GM19023 (cell line): Measurements from ENCODE around the gene ADCYAP1.
A peak's percentile ranks its signal among the peaks of the same experiment; 100 is the strongest.
"Not testable (repeated sequence)": the region's sequence is repeated elsewhere in the genome, so short reads cannot be mapped to it uniquely, and the experiment has no call there.

Experiments
- ATAC-seq: cut with Tn5 transposase; IDR thresholded peaks from one replicate; pipeline ENCODE4 v1.9.1; 2021; ENCODE audit warnings: mild to moderate bottlenecking, moderate library complexity; ENCODE audit not compliant: unreplicated experiment

ADCYAP1 gene

GRCh38 chr18:904218-905090 is at the start of gene ADCYAP1:
Gene ADCYAP1, plus strand, starts transcription at chr18:904871. Its CDS starts 516 bp downstream, at chr18:905387.
- ATAC-seq: no peak

GRCh38 chr18:857986-858385 is 46.7 kb upstream of the ADCYAP1 start:
- ATAC-seq: no peak

GRCh38 chr18:864872-865273 is 39.8 kb upstream of the ADCYAP1 start:
- ATAC-seq: peak; percentile 92

GRCh38 chr18:867257-867656 is 37.4 kb upstream of the ADCYAP1 start:
- ATAC-seq: no peak

- not testable (repeated sequence) for ATAC-seq
Measured at GRCh38 chr18:873426-873825, 31.2 kb upstream of the ADCYAP1 start.

- no peak for ATAC-seq
Measured at GRCh38 chr18:875912-876311, 28.8 kb upstream of the ADCYAP1 start.

- ATAC-seq: no peak
Measured at GRCh38 chr18:877238-877637, 27.4 kb upstream of the ADCYAP1 start.

GRCh38 chr18:886076-886475 is 18.6 kb upstream of the ADCYAP1 start:
- ATAC-seq: no peak

- no peak for ATAC-seq
Measured at GRCh38 chr18:887716-888115, 17.0 kb upstream of the ADCYAP1 start.

- ATAC-seq: no peak
Measured at GRCh38 chr18:892316-892715, 12.4 kb upstream of the ADCYAP1 start.

GRCh38 chr18:896315-896714 is 8.4 kb upstream of the ADCYAP1 start:
- no peak for ATAC-seq

- no peak for ATAC-seq
Measured at GRCh38 chr18:901761-902160, 2.9 kb upstream of the ADCYAP1 start.

GRCh38 chr18:902229-902628 is 2.4 kb upstream of the ADCYAP1 start:
- ATAC-seq: no peak

GRCh38 chr18:903701-904100 is 970 bp upstream of the ADCYAP1 start:
- no peak for ATAC-seq

GRCh38 chr18:905307-905947 is 756 bp downstream of the ADCYAP1 start:
- ATAC-seq: no peak

GRCh38 chr18:905948-906415 is 1.3 kb downstream of the ADCYAP1 start:
- no peak for ATAC-seq

- ATAC-seq: no peak
Measured at GRCh38 chr18:906416-907114, 1.9 kb downstream of the ADCYAP1 start.

- ATAC-seq: no peak
Measured at GRCh38 chr18:907115-907884, 2.6 kb downstream of the ADCYAP1 start.

- no peak for ATAC-seq
Measured at GRCh38 chr18:907885-908757, 3.5 kb downstream of the ADCYAP1 start.
